ENCODE data around the gene C11orf65.
"Not testable (repeated sequence)": the region's sequence is repeated elsewhere in the genome, so short reads cannot be mapped to it uniquely, and the experiment has no call there.

The C11orf65 gene

DNA sequence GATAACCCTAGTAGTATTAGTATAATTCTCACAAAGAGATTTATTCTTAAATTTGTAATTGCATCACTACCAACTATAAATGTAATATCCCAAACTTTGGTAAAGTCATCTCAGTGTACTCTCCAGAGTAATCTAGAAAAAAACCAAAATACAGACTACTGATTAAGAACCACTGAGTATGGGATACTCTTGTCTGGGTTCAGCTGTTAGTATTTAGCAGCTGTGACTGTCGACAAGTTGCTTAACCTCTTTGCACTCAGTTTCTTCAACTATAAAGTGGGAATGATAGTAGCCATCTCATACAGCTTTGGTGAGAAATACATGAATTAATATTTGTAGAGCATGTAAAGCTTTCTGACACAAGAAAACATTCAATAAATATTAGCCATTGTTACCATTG is 35.3 kb downstream of the C11orf65 start:
- Histone ChIP-seq H3K9ac (ENCODE audit: low read length) (no peak overlapping the region), H3K4me1 (ENCODE audit: low read length) (peaks cover 18% of the 10 kb centered on the region), H3K27ac (ENCODE audit: low read length) (no peak overlapping the region), H3K4me2 (ENCODE audit: low read depth, low read length) (no peak overlapping the region), H3K36me3 (replicated peaks; ENCODE audit: insufficient read depth, low read length) (no peaks in the 10 kb centered on the region), H3K79me2 (ENCODE audit: low read length) (no peaks in the 10 kb centered on the region), H3K4me3 (ENCODE audit: low read length) (no peak overlapping the region), H4K20me1 (ENCODE audit: insufficient read depth, low read length) (no peaks in the 10 kb centered on the region), H3K9me3 (replicated peaks; ENCODE audit: insufficient read depth, low read length) (no peaks in the 10 kb centered on the region), H3F3A (ENCODE audit: insufficient read depth, low read length) (peaks cover 3% of the 10 kb centered on the region; the same call in 1 of the 2 replicates), H3K27me3 (replicated peaks; ENCODE audit: insufficient read depth, low read length) (no peaks in the 10 kb centered on the region), H2AFZ (ENCODE audit: low read length) (no peak overlapping the region), H3K9me2 (replicated peaks; ENCODE audit: insufficient read depth, low read length) (no peaks in the 10 kb centered on the region)
- no peak for DNase-seq
- TF ChIP-seq EZH2phosphoT487 (IDR thresholded peaks at IDR 0.05; ENCODE audit: low read length) (no peak), EZH2 (optimal IDR thresholded peaks at IDR 0.05; ENCODE audit: low read depth, low read length) (no peak)
- TF ChIP-seq, protein P1, sequence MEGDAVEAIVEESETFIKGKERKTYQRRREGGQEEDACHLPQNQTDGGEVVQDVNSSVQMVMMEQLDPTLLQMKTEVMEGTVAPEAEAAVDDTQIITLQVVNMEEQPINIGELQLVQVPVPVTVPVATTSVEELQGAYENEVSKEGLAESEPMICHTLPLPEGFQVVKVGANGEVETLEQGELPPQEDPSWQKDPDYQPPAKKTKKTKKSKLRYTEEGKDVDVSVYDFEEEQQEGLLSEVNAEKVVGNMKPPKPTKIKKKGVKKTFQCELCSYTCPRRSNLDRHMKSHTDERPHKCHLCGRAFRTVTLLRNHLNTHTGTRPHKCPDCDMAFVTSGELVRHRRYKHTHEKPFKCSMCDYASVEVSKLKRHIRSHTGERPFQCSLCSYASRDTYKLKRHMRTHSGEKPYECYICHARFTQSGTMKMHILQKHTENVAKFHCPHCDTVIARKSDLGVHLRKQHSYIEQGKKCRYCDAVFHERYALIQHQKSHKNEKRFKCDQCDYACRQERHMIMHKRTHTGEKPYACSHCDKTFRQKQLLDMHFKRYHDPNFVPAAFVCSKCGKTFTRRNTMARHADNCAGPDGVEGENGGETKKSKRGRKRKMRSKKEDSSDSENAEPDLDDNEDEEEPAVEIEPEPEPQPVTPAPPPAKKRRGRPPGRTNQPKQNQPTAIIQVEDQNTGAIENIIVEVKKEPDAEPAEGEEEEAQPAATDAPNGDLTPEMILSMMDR (IDR thresholded peaks at IDR 0.05; ENCODE audit: low read length), result no peak

DNA sequence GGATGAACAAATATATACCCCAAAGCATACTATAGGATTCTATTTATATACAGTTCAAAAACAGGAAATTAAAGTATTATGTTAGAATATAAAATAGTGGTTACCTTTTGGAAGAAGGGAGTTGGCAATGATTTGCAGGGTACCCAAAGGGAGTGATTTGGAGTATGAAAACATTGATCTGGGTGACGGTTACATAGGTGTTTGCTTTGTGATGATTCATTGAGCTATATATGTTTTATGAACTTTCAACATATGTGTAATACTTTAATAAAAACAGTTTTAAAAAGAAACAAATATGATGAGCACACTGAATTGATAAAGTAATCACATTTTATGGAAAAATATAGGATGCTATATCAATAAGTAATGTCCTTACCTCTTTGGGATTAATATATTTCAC is 36.0 kb downstream of the C11orf65 start:
- H3K9me3 ChIP-seq (replicated peaks; ENCODE audit: insufficient read depth, low read length), result no peaks in the 10 kb centered on the region
- no peak overlapping the region for H2AFZ ChIP-seq (ENCODE audit: low read length)
- no peaks in the 10 kb centered on the region for H3K27me3 ChIP-seq (replicated peaks; ENCODE audit: insufficient read depth, low read length)
- H3K36me3 ChIP-seq (replicated peaks; ENCODE audit: insufficient read depth, low read length), result no peaks in the 10 kb centered on the region
- no peak overlapping the region for H3K4me3 ChIP-seq (ENCODE audit: low read length)
- TF ChIP-seq EZH2 (optimal IDR thresholded peaks at IDR 0.05; ENCODE audit: low read depth, low read length), result no peak
- TF ChIP-seq, protein P1 (IDR thresholded peaks at IDR 0.05; ENCODE audit: low read length), result no peak
- TF ChIP-seq EZH2phosphoT487 (IDR thresholded peaks at IDR 0.05; ENCODE audit: low read length), result no peak
- no peak overlapping the region for H3K27ac ChIP-seq (ENCODE audit: low read length)
- no peaks in the 10 kb centered on the region for H4K20me1 ChIP-seq (ENCODE audit: insufficient read depth, low read length)
- H3K79me2 ChIP-seq (ENCODE audit: low read length), result no peaks in the 10 kb centered on the region
- peaks cover 18% of the 10 kb centered on the region for H3K4me1 ChIP-seq (ENCODE audit: low read length)
- peaks cover 3% of the 10 kb centered on the region; the same call in 1 of the 2 replicates for H3F3A ChIP-seq (ENCODE audit: insufficient read depth, low read length)
- H3K9me2 ChIP-seq (replicated peaks; ENCODE audit: insufficient read depth, low read length), result no peaks in the 10 kb centered on the region
- no peak overlapping the region for H3K9ac ChIP-seq (ENCODE audit: low read length)
- DNase-seq, result no peak
- H3K4me2 ChIP-seq (ENCODE audit: low read depth, low read length), result no peak overlapping the region

DNA sequence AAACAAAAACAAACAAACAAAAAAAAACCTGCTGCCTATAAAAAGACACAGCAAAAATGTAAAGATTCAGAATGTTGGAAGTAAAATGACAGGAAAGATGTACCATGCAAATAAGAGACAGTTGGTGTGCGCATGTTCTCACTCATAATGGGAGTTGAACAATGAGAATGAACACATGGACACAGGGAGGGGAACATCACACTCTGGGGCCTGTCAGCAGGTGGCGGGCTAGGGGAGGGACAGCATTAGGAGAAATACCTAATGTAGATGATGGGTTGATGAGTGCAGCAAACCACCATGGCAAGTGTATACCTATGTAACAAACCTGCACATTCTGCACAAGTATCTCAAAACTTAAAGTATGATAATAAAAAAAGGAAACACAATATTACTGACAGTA is 49.8 kb downstream of the C11orf65 start:
- not testable (repeated sequence) for H2AFZ ChIP-seq (ENCODE audit: low read length); H3K4me2 ChIP-seq (ENCODE audit: low read depth, low read length); H3K27ac ChIP-seq (ENCODE audit: low read length); H3K9ac ChIP-seq (ENCODE audit: low read length); H3K79me2 ChIP-seq (ENCODE audit: low read length); H3K27me3 ChIP-seq (replicated peaks; ENCODE audit: insufficient read depth, low read length); H3K9me2 ChIP-seq (replicated peaks; ENCODE audit: insufficient read depth, low read length); H3K4me3 ChIP-seq (ENCODE audit: low read length); H3F3A ChIP-seq (ENCODE audit: insufficient read depth, low read length); H3K36me3 ChIP-seq (replicated peaks; ENCODE audit: insufficient read depth, low read length); H4K20me1 ChIP-seq (ENCODE audit: insufficient read depth, low read length); H3K4me1 ChIP-seq (ENCODE audit: low read length); H3K9me3 ChIP-seq (replicated peaks; ENCODE audit: insufficient read depth, low read length)
- TF ChIP-seq, protein P1 (IDR thresholded peaks at IDR 0.05; ENCODE audit: low read length), result peak; percentile 52
- peak; percentile 43 for DNase-seq
